GM13976 (cell line): Measurements from ENCODE around the gene MTHFSD.

Source experiments
- DNase-seq: peaks from one replicate; pipeline ENCODE4 v3.0.0; 2012; ENCODE audit warnings: low spot score
- CTCF ChIP-seq: IDR thresholded peaks from 2 replicates; pipeline ENCODE4 v1.5.1; 2012; ENCODE audit warnings: borderline replicate concordance, mild to moderate bottlenecking; ENCODE audit not compliant: insufficient read depth; ENCODE audit errors: extremely low read depth, missing control alignments, control extremely low read depth
- in situ Hi-C: fragments of 300-500 bp; cut with MboI; formaldehyde crosslinking; loops from one replicate; pipeline ENCODE4 v1.12.0; 2022; ENCODE audit warnings: low sequenced_read_pairs, mixed read lengths, inconsistent platforms; ENCODE audit not compliant: unreplicated experiment

Gene MTHFSD

GRCh38 chr16:86517033-86517432 lies 38.0 kb downstream of the MTHFSD start:
- TF ChIP-seq CTCF, result no peak
- in situ Hi-C loops, result loop anchor here (25.0 kb wide), 3 partner anchors 180 to 705 kb away; no protein-coding TSS in a partner anchor
- no peak for DNase-seq

GRCh38 chr16:86516623-86517003 lies 38.4 kb downstream of the MTHFSD start:
- in situ Hi-C loops, result loop anchor here (25.0 kb wide), 3 partner anchors 179 to 704 kb away; no protein-coding TSS in a partner anchor
- no peak for TF ChIP-seq CTCF
- DNase-seq, result no peak

- DNase-seq, result no peak
- no peak for TF ChIP-seq CTCF
- in situ Hi-C loops, result loop anchor here (25.0 kb wide), 3 partner anchors 179 to 704 kb away; no protein-coding TSS in a partner anchor
These were observed 39.0 kb downstream of the MTHFSD start for GRCh38 chr16:86515777-86516622.

GRCh38 chr16:86515413-86515776 lies 39.6 kb downstream of the MTHFSD start:
- DNase-seq, result no peak
- TF ChIP-seq CTCF, result no peak
- in situ Hi-C loops, result loop anchor here (25.0 kb wide), 3 partner anchors 178 to 703 kb away; no protein-coding TSS in a partner anchor

GRCh38 chr16:86514481-86515376 lies 40.3 kb downstream of the MTHFSD start:
- TF ChIP-seq CTCF, result no peak

More at GRCh38 chr16:86514481-86515376, 40.3 kb downstream of the MTHFSD start:
- in situ Hi-C loops, result loop anchor here (25.0 kb wide), 3 partner anchors 177 to 702 kb away; no protein-coding TSS in a partner anchor
- no peak for DNase-seq
